ENCODE results near the gene NONO.
"Not testable (repeated sequence)": the region's sequence is repeated elsewhere in the genome, so short reads cannot be mapped to it uniquely, and the experiment has no call there.

The NONO gene

DNA sequence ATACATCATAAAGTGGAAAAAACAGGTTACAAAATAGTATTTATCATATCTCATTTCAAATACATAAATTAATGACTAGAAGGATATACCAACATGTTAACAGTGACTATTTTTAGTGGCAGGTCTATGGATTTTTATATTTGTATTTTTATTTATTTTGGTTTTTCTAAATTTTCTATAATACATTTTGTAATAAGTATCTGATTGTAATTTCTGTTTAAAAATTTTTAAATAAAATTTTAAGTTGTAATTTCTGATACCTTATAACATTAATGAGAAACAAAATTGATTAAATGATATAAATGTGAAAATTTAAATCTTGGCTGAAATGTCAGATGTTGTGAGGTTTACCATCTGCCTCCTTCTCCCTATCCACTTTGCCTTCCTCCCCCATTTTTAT is 2.5 kb downstream of the NONO start:
- no peak for DNase-seq (ENCODE audit: low read depth in 1 of 2, low spot score in 1 of 2)

DNA sequence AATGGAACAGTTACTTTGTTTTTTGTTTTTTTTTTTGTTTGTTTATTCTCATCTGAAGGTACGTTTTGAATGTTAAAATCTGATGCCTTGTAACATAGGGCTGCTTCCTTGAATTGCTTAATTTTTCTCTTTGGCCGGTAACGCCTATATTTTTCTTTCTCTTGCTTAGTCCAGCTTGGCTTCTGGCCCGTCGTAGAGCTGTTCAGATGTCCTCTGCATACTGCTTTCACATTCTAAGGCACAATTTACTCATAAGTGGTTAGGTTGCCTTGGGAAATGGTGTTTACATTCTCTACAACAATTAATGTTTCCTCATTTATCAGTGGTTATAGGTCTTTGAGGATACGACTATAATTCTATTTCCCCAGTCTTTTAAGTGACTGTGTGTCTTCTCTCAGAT is 7.9 kb downstream of the NONO start:
- no peak for DNase-seq (ENCODE audit: low read depth in 1 of 2, low spot score in 1 of 2)

DNA sequence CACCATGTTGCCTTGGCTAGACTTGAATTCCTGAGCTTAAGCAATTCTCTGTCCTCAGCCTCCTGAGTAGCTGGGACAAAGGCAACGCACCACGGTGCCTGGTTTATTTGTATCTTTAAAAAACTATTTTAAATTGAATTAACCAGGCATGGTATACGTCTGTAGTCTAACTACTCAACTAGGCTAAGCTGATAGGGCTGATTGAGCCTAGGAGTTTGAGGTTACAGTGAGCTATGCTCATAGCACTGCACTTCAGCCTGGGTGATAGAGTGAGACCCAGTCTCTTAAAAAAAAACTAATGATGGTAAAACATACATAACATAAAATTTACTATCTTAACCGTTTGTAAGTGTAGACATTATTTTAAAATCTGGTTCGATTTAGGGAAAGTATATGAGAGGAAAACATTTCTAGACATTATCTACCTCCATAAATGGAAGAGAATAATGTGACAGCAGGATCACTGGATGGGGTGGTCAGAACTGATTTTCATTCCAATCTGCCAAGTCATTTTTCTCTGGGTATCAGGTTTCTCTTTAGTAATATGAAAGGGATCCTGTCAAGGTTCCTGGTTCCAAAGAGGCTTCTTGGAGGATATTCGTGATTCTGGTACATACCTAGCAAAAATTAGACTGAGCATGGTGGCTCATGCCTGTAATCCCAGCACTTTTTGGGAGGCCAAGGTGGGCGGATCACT is 9.4 kb downstream of the NONO start:
- no peak for DNase-seq (ENCODE audit: low read depth in 1 of 2, low spot score in 1 of 2)

DNA sequence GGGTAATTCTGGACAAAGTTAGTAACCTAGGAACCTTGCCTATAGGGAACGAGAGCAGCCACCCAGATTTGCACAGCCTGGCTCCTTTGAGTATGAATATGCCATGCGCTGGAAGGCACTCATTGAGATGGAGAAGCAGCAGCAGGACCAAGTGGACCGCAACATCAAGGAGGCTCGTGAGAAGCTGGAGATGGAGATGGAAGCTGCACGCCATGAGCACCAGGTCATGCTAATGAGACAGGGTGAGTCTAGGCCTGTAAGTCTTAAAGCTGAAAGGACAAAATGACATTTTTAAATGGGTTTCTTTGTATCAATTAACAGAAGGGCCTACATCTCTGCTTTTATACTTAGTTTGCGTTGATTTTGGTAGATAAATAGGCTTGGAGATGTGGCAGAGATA is 13.4 kb downstream of the NONO start:
- no peak for DNase-seq (ENCODE audit: low read depth in 1 of 2, low spot score in 1 of 2)

GRCh38 chrX:71298119-71298518 is 14.7 kb downstream of the NONO start:
- DNase-seq (ENCODE audit: low read depth in 1 of 2, low spot score in 1 of 2), result no peak

GRCh38 chrX:71300064-71300463 is 16.6 kb downstream of the NONO start:
- DNase-seq (ENCODE audit: low read depth in 1 of 2, low spot score in 1 of 2), result not testable (repeated sequence)

GRCh38 chrX:71300495-71300894 is 17.1 kb downstream of the NONO start:
- DNase-seq (ENCODE audit: low read depth in 1 of 2, low spot score in 1 of 2), result not testable (repeated sequence)

- no peak for DNase-seq (ENCODE audit: low read depth in 1 of 2, low spot score in 1 of 2)
These were observed 17.9 kb downstream of the NONO start, which contains the start of gene ITGB1BP2 for GRCh38 chrX:71301195-71301924. Gene ITGB1BP2, plus strand, starts transcription at chrX:71301750. Its CDS starts 57 bp downstream, at chrX:71301807.

- no peak for DNase-seq (ENCODE audit: low read depth in 1 of 2, low spot score in 1 of 2)
These were observed 19.2 kb downstream of the NONO start for GRCh38 chrX:71302461-71303213.

DNA sequence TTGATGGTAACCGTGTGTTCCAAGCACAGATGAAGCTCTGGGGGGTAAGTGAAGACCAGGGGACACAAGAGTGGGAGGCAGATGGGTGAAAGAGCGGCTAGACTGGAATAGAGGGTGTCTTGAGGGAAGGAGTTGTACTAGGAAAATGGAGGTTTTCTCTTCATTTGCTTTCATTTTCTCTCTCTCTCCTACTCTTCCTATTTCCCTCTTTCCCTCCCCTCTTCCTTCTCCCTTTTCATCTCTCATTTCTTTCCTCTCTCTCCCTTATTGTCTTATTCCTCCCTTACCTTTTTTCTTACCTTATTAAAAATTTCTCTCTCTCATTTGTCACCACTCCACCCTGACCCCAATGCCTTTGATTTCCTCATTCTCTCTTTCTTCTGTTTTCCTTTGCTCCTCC is 21.1 kb downstream of the NONO start:
- DNase-seq (ENCODE audit: low read depth in 1 of 2, low spot score in 1 of 2), result no peak

GRCh38 chrX:71315917-71316316 is 32.5 kb downstream of the NONO start:
- no peak for DNase-seq (ENCODE audit: low read depth in 1 of 2, low spot score in 1 of 2)

GRCh38 chrX:71316959-71317358 is 33.5 kb downstream of the NONO start:
- DNase-seq (ENCODE audit: low read depth in 1 of 2, low spot score in 1 of 2), result not testable (repeated sequence)

DNA sequence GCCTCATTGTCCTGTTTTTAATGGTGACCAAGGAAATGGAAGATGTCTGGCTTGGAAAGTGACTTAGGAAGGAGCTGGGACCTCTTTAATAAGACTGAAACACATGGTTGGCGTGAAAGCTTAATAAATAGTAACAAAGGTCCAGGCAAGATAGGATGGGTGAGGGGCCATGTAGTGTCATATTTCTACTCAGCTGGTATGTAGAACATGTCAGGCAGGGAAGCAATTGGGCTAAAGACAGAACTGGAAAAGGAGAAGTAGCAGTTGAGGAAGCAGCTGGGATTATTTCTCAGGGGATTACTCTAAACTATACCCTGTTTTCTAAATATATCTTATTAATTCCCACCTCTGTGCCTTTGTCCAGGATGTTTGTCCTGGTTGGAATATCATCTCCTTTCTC is 36.7 kb downstream of the NONO start:
- DNase-seq (ENCODE audit: low read depth in 1 of 2, low spot score in 1 of 2), result no peak

GRCh38 chrX:71321731-71322130 is 38.3 kb downstream of the NONO start:
- no peak for DNase-seq (ENCODE audit: low read depth in 1 of 2, low spot score in 1 of 2)

GRCh38 chrX:71324452-71324851 is 41.0 kb downstream of the NONO start:
- not testable (repeated sequence) for DNase-seq (ENCODE audit: low read depth in 1 of 2, low spot score in 1 of 2)

- DNase-seq (ENCODE audit: low read depth in 1 of 2, low spot score in 1 of 2), result no peak
These were observed 43.0 kb downstream of the NONO start for GRCh38 chrX:71326394-71326793.

DNA sequence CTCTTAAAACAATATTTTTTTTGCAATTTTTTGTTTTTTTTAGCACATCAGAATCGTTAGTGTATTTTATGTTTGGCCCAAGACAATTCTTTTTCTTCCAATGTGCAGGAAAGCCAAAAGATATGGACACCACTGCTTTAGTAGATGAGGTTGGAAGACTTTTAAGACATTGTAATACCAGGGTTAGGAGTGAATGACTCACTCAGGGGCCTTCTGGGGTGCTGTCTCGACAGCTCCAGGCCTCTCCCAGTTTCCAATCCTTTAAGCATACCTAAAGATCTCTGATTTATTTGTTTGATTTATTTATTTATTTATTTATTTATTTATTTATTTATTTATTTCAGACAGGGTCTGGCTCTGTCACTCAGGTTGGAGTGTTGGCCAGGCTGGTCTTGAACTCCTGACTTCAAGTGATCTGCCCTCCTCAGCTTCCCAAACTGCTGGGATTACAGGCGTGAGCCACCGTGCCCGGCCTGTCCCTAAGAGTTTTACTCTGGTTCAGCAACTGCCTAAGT is 65.8 kb downstream of the NONO start:
- DNase-seq (ENCODE audit: low read depth in 1 of 2, low spot score in 1 of 2), result not testable (repeated sequence)

DNA sequence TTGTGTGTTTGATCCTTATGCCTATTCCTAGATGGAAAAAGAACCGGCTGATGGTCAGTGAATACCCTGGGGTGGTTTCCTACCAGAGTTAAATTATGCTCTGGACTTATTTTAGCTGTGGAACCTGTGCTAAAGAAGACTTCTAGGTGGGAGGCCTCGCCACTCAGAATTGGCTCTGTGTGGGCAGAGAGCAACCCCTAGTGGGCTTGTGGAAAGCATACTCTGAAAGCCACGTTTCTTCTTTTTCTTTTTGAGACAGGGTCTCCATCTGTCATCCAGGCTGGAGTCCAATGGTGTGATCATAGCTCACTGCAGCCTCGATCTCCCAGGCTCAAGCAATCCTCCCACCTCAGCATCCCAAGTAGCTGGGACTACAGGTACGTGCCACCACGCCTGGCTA is 66.4 kb downstream of the NONO start:
- DNase-seq (ENCODE audit: low read depth in 1 of 2, low spot score in 1 of 2), result not testable (repeated sequence)

Data from stimulated activated CD4-positive, alpha-beta T cell treated with anti-CD3 and anti-CD28 coated beads, Interleukin-15, amount 100 ng/mL, for 1 hour (primary cell).